ENCODE measurements around the gene PKLR. TPM values are rescaled to one million over a fixed set of nuclear protein-coding genes. Genes with fewer than 3 reads are reported as not detected.

PKLR gene
- not detected for total RNA-seq (ENCODE audit: unreplicated experiment)
- long read RNA-seq, result 0 reads

DNA sequence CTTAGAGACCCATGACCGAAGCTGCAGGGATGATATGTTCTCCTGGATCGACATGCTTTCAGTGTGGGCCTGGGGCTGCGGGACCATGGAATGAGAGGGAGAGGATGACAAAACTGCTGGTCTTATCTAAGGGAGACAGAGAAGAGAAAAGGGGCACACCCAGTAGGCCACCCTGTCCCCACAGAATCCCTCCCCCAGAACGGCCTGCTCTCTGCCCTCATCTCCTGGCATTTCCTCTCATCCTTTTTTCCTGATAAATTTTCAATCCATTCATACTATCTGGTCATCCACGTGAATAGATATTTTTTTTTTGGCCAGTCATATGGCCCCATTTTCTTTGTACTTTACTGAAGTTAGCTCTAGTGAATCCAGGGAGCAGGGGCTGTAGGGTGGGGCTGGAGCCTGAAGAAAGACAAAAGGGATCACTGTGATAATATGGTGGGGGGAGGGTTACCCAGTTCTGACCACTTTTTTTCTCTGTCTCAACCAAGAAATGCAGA, at the start of gene PKLR:
Gene PKLR (minus strand): TSS at position 97 of the 500 bp plus-strand sequence. CDS start 43 bp downstream, at position 54.
- TF ChIP-seq, protein P1, sequence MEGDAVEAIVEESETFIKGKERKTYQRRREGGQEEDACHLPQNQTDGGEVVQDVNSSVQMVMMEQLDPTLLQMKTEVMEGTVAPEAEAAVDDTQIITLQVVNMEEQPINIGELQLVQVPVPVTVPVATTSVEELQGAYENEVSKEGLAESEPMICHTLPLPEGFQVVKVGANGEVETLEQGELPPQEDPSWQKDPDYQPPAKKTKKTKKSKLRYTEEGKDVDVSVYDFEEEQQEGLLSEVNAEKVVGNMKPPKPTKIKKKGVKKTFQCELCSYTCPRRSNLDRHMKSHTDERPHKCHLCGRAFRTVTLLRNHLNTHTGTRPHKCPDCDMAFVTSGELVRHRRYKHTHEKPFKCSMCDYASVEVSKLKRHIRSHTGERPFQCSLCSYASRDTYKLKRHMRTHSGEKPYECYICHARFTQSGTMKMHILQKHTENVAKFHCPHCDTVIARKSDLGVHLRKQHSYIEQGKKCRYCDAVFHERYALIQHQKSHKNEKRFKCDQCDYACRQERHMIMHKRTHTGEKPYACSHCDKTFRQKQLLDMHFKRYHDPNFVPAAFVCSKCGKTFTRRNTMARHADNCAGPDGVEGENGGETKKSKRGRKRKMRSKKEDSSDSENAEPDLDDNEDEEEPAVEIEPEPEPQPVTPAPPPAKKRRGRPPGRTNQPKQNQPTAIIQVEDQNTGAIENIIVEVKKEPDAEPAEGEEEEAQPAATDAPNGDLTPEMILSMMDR (IDR thresholded peaks at IDR 0.05; ENCODE audit: partially characterized antibody, unreplicated experiment), result no peak
- DNase-seq, result no peak
- Mint-ChIP-seq H3K4me1 (ENCODE audit: low read depth, unreplicated experiment) (peaks cover 2% of the 10 kb centered on the region), H3K9me3 (ENCODE audit: unreplicated experiment) (peaks cover 6% of the 10 kb centered on the region), H3K27ac (ENCODE audit: unreplicated experiment) (no peak within 1 kb of the TSS), H3K36me3 (ENCODE audit: unreplicated experiment) (no peaks in the 10 kb centered on the region), H3K27me3 (ENCODE audit: unreplicated experiment) (peaks cover 20% of the 10 kb centered on the region), H3K4me3 (ENCODE audit: unreplicated experiment) (no peak within 1 kb of the TSS)

DNA sequence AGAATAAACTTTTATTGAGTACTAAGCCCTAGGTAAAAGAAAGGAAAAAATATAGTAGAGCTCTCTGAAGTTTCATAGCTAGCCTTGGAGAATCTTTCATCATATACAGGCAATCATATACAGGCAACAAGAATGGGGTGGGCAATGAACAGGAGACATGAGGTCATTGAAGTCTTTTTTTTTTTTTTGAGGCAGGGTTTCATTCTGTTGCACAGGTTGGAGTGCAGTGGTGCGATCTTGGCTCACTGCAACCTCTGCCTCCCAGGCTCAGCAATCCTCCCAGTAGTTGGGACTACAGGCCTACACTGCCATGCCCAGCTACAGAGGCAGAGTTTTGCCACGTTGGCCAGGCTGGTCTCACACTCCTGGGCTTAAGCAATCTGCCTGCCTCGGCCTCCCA, 41.6 kb upstream of the PKLR start:
- Mint-ChIP-seq H3K4me3 (ENCODE audit: unreplicated experiment) (no peak overlapping the region), H3K4me1 (ENCODE audit: low read depth, unreplicated experiment) (no peaks in the 10 kb centered on the region), H3K36me3 (ENCODE audit: unreplicated experiment) (peaks cover under 1% of the 10 kb centered on the region), H3K27ac (ENCODE audit: unreplicated experiment) (no peak overlapping the region), H3K9me3 (ENCODE audit: unreplicated experiment) (no peaks in the 10 kb centered on the region), H3K27me3 (ENCODE audit: unreplicated experiment) (no peaks in the 10 kb centered on the region)
- DNase-seq, result no peak
- TF ChIP-seq, protein P1 (IDR thresholded peaks at IDR 0.05; ENCODE audit: partially characterized antibody, unreplicated experiment), result no peak

DNA sequence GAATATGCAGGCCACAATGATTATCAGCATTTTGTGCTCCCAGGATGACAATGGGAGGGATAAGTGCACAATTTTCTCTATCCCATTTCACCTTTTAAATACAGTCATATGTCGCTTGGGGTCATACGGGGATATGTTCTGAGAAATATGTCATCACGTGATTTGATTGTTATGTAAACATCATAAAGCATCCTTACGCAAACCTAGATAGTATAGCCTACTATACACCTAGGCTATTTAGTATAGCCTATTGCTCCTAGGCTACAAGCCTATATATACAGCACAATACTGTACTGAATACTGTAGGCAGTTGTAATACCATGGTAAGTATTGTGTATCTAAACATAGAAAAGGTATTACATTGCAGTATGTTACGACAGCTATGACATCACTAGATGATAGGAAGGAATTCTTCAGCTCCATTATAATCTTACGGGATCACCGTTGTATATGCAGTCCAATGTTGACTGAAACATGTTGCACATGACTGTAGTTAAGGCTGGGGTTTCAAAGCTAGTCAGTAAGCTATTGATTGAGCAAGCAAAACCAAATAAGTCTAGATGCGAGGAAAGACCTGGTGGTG, 38.4 kb upstream of the PKLR start:
- H3K4me3 Mint-ChIP-seq (ENCODE audit: unreplicated experiment), result no peak overlapping the region
- TF ChIP-seq, protein P1 (IDR thresholded peaks at IDR 0.05; ENCODE audit: partially characterized antibody, unreplicated experiment), result no peak

DNA sequence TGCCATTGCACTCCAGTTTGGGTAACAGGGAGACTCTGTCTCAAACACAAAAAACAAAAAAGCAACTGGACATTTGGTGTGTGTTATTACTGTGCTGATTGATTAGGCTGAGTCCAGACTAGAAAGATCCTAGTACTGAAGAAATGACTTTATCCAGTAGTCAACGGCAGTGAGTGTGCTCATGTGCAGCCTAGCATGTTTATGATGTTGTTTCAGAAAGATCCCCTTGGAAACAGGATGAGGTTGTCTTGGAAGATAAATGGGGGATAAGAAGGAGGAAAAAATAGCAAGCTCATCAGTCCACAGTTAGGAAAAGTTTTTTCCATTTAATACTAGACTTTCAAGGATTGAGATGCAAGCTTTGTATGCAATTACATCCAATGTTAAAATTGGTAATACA, 33.7 kb upstream of the PKLR start:
- no peaks in the 10 kb centered on the region for H3K27me3 Mint-ChIP-seq (ENCODE audit: unreplicated experiment)
- no peak overlapping the region for H3K27ac Mint-ChIP-seq (ENCODE audit: unreplicated experiment)

More for the DNA sequence above, 38.4 kb upstream of the PKLR start:
- Mint-ChIP-seq H3K27me3 (ENCODE audit: unreplicated experiment) (no peaks in the 10 kb centered on the region), H3K27ac (ENCODE audit: unreplicated experiment) (no peak overlapping the region), H3K4me1 (ENCODE audit: low read depth, unreplicated experiment) (no peaks in the 10 kb centered on the region), H3K36me3 (ENCODE audit: unreplicated experiment) (peaks cover 4% of the 10 kb centered on the region), H3K9me3 (ENCODE audit: unreplicated experiment) (no peaks in the 10 kb centered on the region)
- DNase-seq, result no peak

More for the DNA sequence above, 33.7 kb upstream of the PKLR start:
- H3K4me1 Mint-ChIP-seq (ENCODE audit: low read depth, unreplicated experiment), result peaks cover 7% of the 10 kb centered on the region
- H3K36me3 Mint-ChIP-seq (ENCODE audit: unreplicated experiment), result peaks cover 4% of the 10 kb centered on the region
- peaks cover 5% of the 10 kb centered on the region for H3K9me3 Mint-ChIP-seq (ENCODE audit: unreplicated experiment)
- no peak for DNase-seq
- no peak overlapping the region for H3K4me3 Mint-ChIP-seq (ENCODE audit: unreplicated experiment)
- TF ChIP-seq, protein P1 (IDR thresholded peaks at IDR 0.05; ENCODE audit: partially characterized antibody, unreplicated experiment), result no peak
